Fibroblast of lung (primary cell): Measurements from ENCODE around the gene SF3B4. TPM values are rescaled to one million over a fixed set of nuclear protein-coding genes. Genes with fewer than 3 reads are reported as not detected.
A peak's percentile ranks its signal among the peaks of the same experiment; 100 is the strongest.

Source experiments
- DNase-seq, 2 donors: peaks; one replicate each; pipeline versions ENCODE4 v3.0.0 to v3.0.0-alpha.2; 2010; ENCODE audit warnings: low read depth in 2 of 2
- H2AFZ ChIP-seq: 2 replicates; pipeline ENCODE4 v1.5.1; 2012; ENCODE audit warnings: low read length, control low read depth, inconsistent platforms
- H3K27ac ChIP-seq: 2 replicates; pipeline ENCODE4 v1.5.1; 2011; ENCODE audit warnings: low read length, control low read depth; ENCODE audit not compliant: insufficient read depth
- H3K27me3 ChIP-seq: 2 replicates; pipeline ENCODE4 v1.5.1; 2011; ENCODE audit warnings: mild to moderate bottlenecking, low read length; ENCODE audit not compliant: control insufficient read depth, insufficient read depth
- H3K36me3 ChIP-seq: 2 replicates; pipeline ENCODE4 v1.5.1; 2011; ENCODE audit warnings: low read length; ENCODE audit not compliant: control insufficient read depth, insufficient read depth
- H3K4me1 ChIP-seq: 2 replicates; pipeline ENCODE4 v1.5.1; 2011; ENCODE audit warnings: low read length; ENCODE audit not compliant: control insufficient read depth, insufficient read depth; ENCODE audit errors: extremely low read depth
- H3K4me2 ChIP-seq: 2 replicates; pipeline ENCODE4 v1.5.1; 2011; ENCODE audit warnings: low read length, control low read depth; ENCODE audit not compliant: insufficient read depth; ENCODE audit errors: extremely low read depth
- H3K4me3 ChIP-seq, 4 experiments: fragments of 200-600 bp in 1 of 4; sonication (generic) in 1 of 4; replicated peaks in 1 of 4; 2 replicates each; pipeline ENCODE4 v1.5.1; 2011 to 2016; ENCODE audit warnings: low read length in 4 of 4, low read depth in 3 of 4, mild to moderate bottlenecking in 3 of 4, control low read depth in 2 of 4, inconsistent platforms in 1 of 4, mixed read lengths in 1 of 4; ENCODE audit not compliant: insufficient read depth in 1 of 4; ENCODE audit errors: control extremely low read depth in 1 of 4
- H3K79me2 ChIP-seq: 2 replicates; pipeline ENCODE4 v1.5.1; 2012; ENCODE audit warnings: mild to moderate bottlenecking, low read length, inconsistent platforms; ENCODE audit not compliant: control insufficient read depth, insufficient read depth
- H3K9ac ChIP-seq: 2 replicates; pipeline ENCODE4 v1.5.1; 2011; ENCODE audit warnings: mild to moderate bottlenecking, low read length, control low read depth; ENCODE audit not compliant: insufficient read depth
- H3K9me3 ChIP-seq: 2 replicates; pipeline ENCODE4 v1.5.1; 2012; ENCODE audit warnings: low read depth, low read length; ENCODE audit not compliant: control insufficient read depth, insufficient read depth
- H4K20me1 ChIP-seq: 2 replicates; pipeline ENCODE4 v1.5.1; 2011; ENCODE audit warnings: low read length; ENCODE audit not compliant: control insufficient read depth, insufficient read depth; ENCODE audit errors: extremely low read depth
- EZH2 ChIP-seq: IDR thresholded peaks from 2 replicates; pipeline ENCODE4 v1.5.1; 2012; ENCODE audit warnings: low read length, control low read depth, mild to moderate bottlenecking; ENCODE audit errors: missing control alignments
- polyA plus RNA-seq, 2 donors: library from polyadenylated mRNA; depleted of rRNA in 1 of 2; stranded (reverse) in 1 of 2; unstranded in 1 of 2; fragments of >200 nt; gene quantifications; 2 replicates each; pipeline ENCODE4 v1.2.1, GENCODE V29; 2011 to 2012; ENCODE audit warnings: missing spikeins in 1 of 2
- total RNA-seq: library from RNA; depleted of rRNA; stranded (reverse); fragments of >200 nt; gene quantifications from 2 replicates; pipeline ENCODE4 v1.2.1, GENCODE V29; 2014
- TF ChIP-seq, protein P1 (sequence below), 2 donors: IDR thresholded peaks in 1 of 2; conservative IDR thresholded peaks in 1 of 2; 1 replicate in 1 of 2; 2 replicates in 1 of 2; pipeline ENCODE4 v1.5.1; 2011 to 2012; ENCODE audit warnings: low read length in 2 of 2, control low read depth in 1 of 2, inconsistent platforms in 1 of 2, low read depth in 1 of 2, mild to moderate bottlenecking in 1 of 2

Gene SF3B4
- total and polyA plus RNA-seq, 2 donors (not counting 1 experiment from before 2014, with no cell fraction given), result 9.9 to 29.9 TPM

DNA sequence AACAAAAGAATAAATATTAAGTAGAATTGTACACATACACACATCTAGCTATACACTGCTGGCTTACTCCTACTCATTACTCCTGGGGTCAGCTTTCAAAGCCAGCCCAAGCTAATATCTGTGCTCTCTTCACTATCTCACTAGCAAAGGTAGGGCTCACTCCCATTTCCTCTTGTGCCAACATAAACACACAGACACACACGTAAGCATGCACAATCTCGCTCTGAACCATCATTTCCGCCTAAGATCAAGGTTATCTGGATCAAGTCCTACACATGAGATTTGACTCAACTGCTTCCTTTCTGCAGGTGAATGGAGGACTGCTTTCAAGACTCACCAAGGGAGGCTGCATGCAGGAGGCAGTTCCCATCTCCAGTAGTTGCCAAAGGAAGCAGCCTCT, 37.8 kb upstream of the SF3B4 start:
- no peaks in the 10 kb centered on the region for H3K79me2 ChIP-seq
- no peak overlapping the region for H3K9ac ChIP-seq
- TF ChIP-seq, protein P1, sequence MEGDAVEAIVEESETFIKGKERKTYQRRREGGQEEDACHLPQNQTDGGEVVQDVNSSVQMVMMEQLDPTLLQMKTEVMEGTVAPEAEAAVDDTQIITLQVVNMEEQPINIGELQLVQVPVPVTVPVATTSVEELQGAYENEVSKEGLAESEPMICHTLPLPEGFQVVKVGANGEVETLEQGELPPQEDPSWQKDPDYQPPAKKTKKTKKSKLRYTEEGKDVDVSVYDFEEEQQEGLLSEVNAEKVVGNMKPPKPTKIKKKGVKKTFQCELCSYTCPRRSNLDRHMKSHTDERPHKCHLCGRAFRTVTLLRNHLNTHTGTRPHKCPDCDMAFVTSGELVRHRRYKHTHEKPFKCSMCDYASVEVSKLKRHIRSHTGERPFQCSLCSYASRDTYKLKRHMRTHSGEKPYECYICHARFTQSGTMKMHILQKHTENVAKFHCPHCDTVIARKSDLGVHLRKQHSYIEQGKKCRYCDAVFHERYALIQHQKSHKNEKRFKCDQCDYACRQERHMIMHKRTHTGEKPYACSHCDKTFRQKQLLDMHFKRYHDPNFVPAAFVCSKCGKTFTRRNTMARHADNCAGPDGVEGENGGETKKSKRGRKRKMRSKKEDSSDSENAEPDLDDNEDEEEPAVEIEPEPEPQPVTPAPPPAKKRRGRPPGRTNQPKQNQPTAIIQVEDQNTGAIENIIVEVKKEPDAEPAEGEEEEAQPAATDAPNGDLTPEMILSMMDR (conservative IDR thresholded peaks at IDR 0.05 in 1 of 2, IDR thresholded peaks at IDR 0.05 in 1 of 2; ENCODE audit: low read depth in 1 of 2, low read length in 2 of 2), result no peak
- TF ChIP-seq EZH2, result no peak
- H3K4me3 ChIP-seq, result no peak overlapping the region
- H3K4me2 ChIP-seq, result no peak overlapping the region
- H2AFZ ChIP-seq, result no peak overlapping the region
- no peaks in the 10 kb centered on the region for H3K4me1 ChIP-seq
- H3K36me3 ChIP-seq, result peaks cover 6% of the 10 kb centered on the region
- H3K27ac ChIP-seq, result no peak overlapping the region
- no peaks in the 10 kb centered on the region for H3K9me3 ChIP-seq
- no peak for DNase-seq
- H3K27me3 ChIP-seq, result no peaks in the 10 kb centered on the region
- no peaks in the 10 kb centered on the region for H4K20me1 ChIP-seq

DNA sequence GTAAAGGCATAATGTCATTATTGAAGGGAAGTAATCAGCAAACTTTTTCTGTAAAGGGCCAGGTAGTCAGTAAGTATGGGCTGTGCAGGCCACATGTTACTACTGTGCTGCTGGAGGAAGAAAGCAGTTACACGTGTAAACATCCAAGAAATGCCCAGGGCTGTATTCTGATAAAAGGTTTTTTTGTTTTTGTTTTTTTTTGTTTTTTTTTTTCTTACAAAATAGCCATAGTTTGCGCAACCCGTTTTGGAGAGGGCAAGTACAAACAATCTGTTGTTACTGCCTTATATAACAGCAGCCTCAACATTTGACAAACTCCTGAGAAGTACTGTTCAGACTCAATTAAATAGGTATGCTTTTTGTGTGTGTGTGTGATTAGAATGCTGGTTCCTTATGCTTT, 35.8 kb upstream of the SF3B4 start:
- H3K36me3 ChIP-seq, result peaks cover 8% of the 10 kb centered on the region
- TF ChIP-seq, protein P1 (conservative IDR thresholded peaks at IDR 0.05 in 1 of 2, IDR thresholded peaks at IDR 0.05 in 1 of 2; ENCODE audit: low read depth in 1 of 2, low read length in 2 of 2), result no peak
- no peak for TF ChIP-seq EZH2
- peak in 1 of 2 donors; percentile 13 for DNase-seq
- no peaks in the 10 kb centered on the region for H3K27me3 ChIP-seq
- H4K20me1 ChIP-seq, result no peaks in the 10 kb centered on the region
- no peaks in the 10 kb centered on the region for H3K9me3 ChIP-seq
- H3K9ac ChIP-seq, result no peak overlapping the region
- H3K79me2 ChIP-seq, result no peaks in the 10 kb centered on the region
- no peak overlapping the region for H3K4me3 ChIP-seq
- no peaks in the 10 kb centered on the region for H3K4me1 ChIP-seq
- no peak overlapping the region for H2AFZ ChIP-seq
- no peak overlapping the region for H3K27ac ChIP-seq
- H3K4me2 ChIP-seq, result no peak overlapping the region

DNA sequence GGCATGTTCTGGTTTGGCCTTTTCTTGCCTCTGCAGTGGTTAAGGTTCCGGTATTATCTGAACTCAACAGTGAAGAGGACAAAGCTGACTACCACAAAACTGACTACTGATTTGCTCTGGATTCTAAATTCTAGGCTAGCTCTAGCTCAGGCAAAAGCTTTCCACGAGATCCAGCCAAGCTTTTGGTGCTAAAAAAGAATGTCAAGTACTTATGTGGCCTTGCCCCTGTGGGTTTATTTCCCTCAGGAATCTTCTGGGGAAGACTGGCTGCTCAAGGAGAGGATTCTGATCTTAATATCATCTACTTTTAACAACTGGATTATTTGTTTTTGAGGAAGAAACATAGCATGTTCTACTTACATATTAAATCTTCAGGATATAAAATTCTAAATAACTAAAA, 35.1 kb upstream of the SF3B4 start:
- Histone ChIP-seq H3K27me3 (no peaks in the 10 kb centered on the region), H4K20me1 (no peaks in the 10 kb centered on the region), H3K4me1 (no peaks in the 10 kb centered on the region), H2AFZ (no peak overlapping the region), H3K36me3 (peaks cover 10% of the 10 kb centered on the region), H3K9me3 (no peaks in the 10 kb centered on the region), H3K4me3 (no peak overlapping the region), H3K27ac (no peak overlapping the region), H3K9ac (no peak overlapping the region), H3K4me2 (no peak overlapping the region), H3K79me2 (no peaks in the 10 kb centered on the region)
- DNase-seq, result peak in 1 of 2 donors; percentile 74
- TF ChIP-seq, protein P1 (conservative IDR thresholded peaks at IDR 0.05 in 1 of 2, IDR thresholded peaks at IDR 0.05 in 1 of 2; ENCODE audit: low read depth in 1 of 2, low read length in 2 of 2), result no peak
- TF ChIP-seq EZH2, result no peak
